ENCODE results near the gene ZNF569. TPM values are rescaled to one million over a fixed set of nuclear protein-coding genes. Genes with fewer than 3 reads are reported as not detected.

Gene ZNF569
- total and polyA plus RNA-seq, 2 experiments from 2014 or later: 7.9 to 18.7 TPM

- TF ChIP-seq NANOG (IDR thresholded peaks at IDR 0.05; ENCODE audit: borderline replicate concordance): no peak
- peak; percentile 79; the same call in 1 of the 2 replicates for TF ChIP-seq ETS1 (IDR thresholded peaks at IDR 0.05)
- TF ChIP-seq POLR2AphosphoS5 (IDR thresholded peaks at IDR 0.05; ENCODE audit: low read depth): peak; percentile 87
- no peaks in the 10 kb centered on the region; the same call in 1 of the 2 replicates for H3K36me3 ChIP-seq (ENCODE audit: insufficient read depth)
- H3K9me2 ChIP-seq (ENCODE audit: insufficient read depth): no peaks in the 10 kb centered on the region
- H3K4me3 ChIP-seq: peak within 1 kb of the TSS; percentile 74
- ATAC-seq (peak; percentile 89), DNase-seq (ENCODE audit: low spot score) (peak; percentile 93)
- peaks cover 14% of the 10 kb centered on the region; the same call in 1 of the 2 replicates for H3K79me2 ChIP-seq (replicated peaks; ENCODE audit: insufficient read depth)
- Mint-ChIP-seq H3K27ac (no peak within 1 kb of the TSS), H3K36me3 (ENCODE audit: low read depth) (peaks cover 39% of the 10 kb centered on the region), H3K27me3 (ENCODE audit: insufficient read depth, low read depth, poor library complexity) (peaks cover 4% of the 10 kb centered on the region), H3K4me1 (peaks cover 3% of the 10 kb centered on the region; the same call in 2 of the 3 replicates), H3K9me3 (peaks cover 25% of the 10 kb centered on the region), H3K4me3 (no peak within 1 kb of the TSS)
- peak within 1 kb of the TSS; percentile 95 for H3K4me2 ChIP-seq
- peak within 1 kb of the TSS; percentile 99 for H3K27ac ChIP-seq (ENCODE audit: low read depth)
- H3K27me3 ChIP-seq (ENCODE audit: insufficient read depth): no peaks in the 10 kb centered on the region
- H3K4me1 ChIP-seq (ENCODE audit: insufficient read depth): peaks cover 6% of the 10 kb centered on the region
- peak within 1 kb of the TSS; percentile 72 for H2AFZ ChIP-seq
- H3F3A ChIP-seq (replicated peaks; ENCODE audit: low read depth): no peaks in the 10 kb centered on the region
- H4K20me1 ChIP-seq (replicated peaks; ENCODE audit: insufficient read depth): no peaks in the 10 kb centered on the region
These were observed 39.3 kb upstream of the ZNF569 start, which contains the start of gene ZNF793 for GRCh38 chr19:37506387-37507166. ZNF793 (plus strand) TSS chr19:37506939; CDS start chr19:37523440, 16,501 bp downstream.

- peak overlapping the region; percentile 99 for H3K27ac ChIP-seq (ENCODE audit: low read depth)
- peaks cover 3% of the 10 kb centered on the region; the same call in 2 of the 3 replicates for H3K4me1 Mint-ChIP-seq
- H3K27me3 Mint-ChIP-seq (ENCODE audit: insufficient read depth, low read depth, poor library complexity): peaks cover 4% of the 10 kb centered on the region
- peak overlapping the region; percentile 95 for H3K4me2 ChIP-seq
- peak overlapping the region; percentile 74 for H3K4me3 ChIP-seq
- H2AFZ ChIP-seq: peak overlapping the region; percentile 72; the same call in 1 of the 2 replicates
- peaks cover 29% of the 10 kb centered on the region for H3K9me3 Mint-ChIP-seq
- H3K79me2 ChIP-seq (replicated peaks; ENCODE audit: insufficient read depth): peaks cover 14% of the 10 kb centered on the region; the same call in 1 of the 2 replicates
- no peaks in the 10 kb centered on the region for H4K20me1 ChIP-seq (replicated peaks; ENCODE audit: insufficient read depth)
- H3K27me3 ChIP-seq (ENCODE audit: insufficient read depth): no peaks in the 10 kb centered on the region
- H3K9me2 ChIP-seq (ENCODE audit: insufficient read depth): no peaks in the 10 kb centered on the region
- H3K36me3 Mint-ChIP-seq (ENCODE audit: low read depth): peaks cover 35% of the 10 kb centered on the region
- no peak overlapping the region for H3K27ac Mint-ChIP-seq
- peaks cover 6% of the 10 kb centered on the region for H3K4me1 ChIP-seq (ENCODE audit: insufficient read depth)
- H3K36me3 ChIP-seq (ENCODE audit: insufficient read depth): no peaks in the 10 kb centered on the region; the same call in 1 of the 2 replicates
- no peaks in the 10 kb centered on the region for H3F3A ChIP-seq (replicated peaks; ENCODE audit: low read depth)
- DNase-seq (ENCODE audit: low spot score) (peak; percentile 88), ATAC-seq (peak; percentile 56)
- no peak overlapping the region for H3K4me3 Mint-ChIP-seq
- TF ChIP-seq ZNF462 (CRISPR knock-in tag; IDR thresholded peaks at IDR 0.05) (no peak), JUNB (IDR thresholded peaks at IDR 0.05; ENCODE audit: unreplicated experiment) (no peak), ZNF331 (CRISPR knock-in tag; IDR thresholded peaks at IDR 0.05; ENCODE audit: low read depth) (no peak), ETS1 (IDR thresholded peaks at IDR 0.05) (no peak), STAT1 (IDR thresholded peaks at IDR 0.05; ENCODE audit: unreplicated experiment) (no peak), CREB1 (CRISPR knock-in tag; IDR thresholded peaks at IDR 0.05; ENCODE audit: low read depth) (no peak), EZH2 (IDR thresholded peaks at IDR 0.05; ENCODE audit: low read depth, unreplicated experiment) (no peak), EZH2phosphoT487 (IDR thresholded peaks at IDR 0.05; ENCODE audit: unreplicated experiment) (no peak), POLR2AphosphoS5 (IDR thresholded peaks at IDR 0.05; ENCODE audit: low read depth) (no peak), ZNF114 (CRISPR knock-in tag; IDR thresholded peaks at IDR 0.05) (no peak)
These were observed 38.7 kb upstream of the ZNF569 start for GRCh38 chr19:37505958-37506386.

Measured in GM23338 (cell line).